NCI-H187 treated with DMSO at 0.1 percent for 48 hours (cell line): ENCODE measurements around the gene ETV2.
"Not testable (repeated sequence)": the region's sequence is repeated elsewhere in the genome, so short reads cannot be mapped to it uniquely, and the experiment has no call there.

Experiments
- DNase-seq: peaks from one replicate; lab custom pipeline; 2025; lab: John Stamatoyannopoulos, UW

ETV2 gene, protein sequence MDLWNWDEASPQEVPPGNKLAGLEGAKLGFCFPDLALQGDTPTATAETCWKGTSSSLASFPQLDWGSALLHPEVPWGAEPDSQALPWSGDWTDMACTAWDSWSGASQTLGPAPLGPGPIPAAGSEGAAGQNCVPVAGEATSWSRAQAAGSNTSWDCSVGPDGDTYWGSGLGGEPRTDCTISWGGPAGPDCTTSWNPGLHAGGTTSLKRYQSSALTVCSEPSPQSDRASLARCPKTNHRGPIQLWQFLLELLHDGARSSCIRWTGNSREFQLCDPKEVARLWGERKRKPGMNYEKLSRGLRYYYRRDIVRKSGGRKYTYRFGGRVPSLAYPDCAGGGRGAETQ

DNA sequence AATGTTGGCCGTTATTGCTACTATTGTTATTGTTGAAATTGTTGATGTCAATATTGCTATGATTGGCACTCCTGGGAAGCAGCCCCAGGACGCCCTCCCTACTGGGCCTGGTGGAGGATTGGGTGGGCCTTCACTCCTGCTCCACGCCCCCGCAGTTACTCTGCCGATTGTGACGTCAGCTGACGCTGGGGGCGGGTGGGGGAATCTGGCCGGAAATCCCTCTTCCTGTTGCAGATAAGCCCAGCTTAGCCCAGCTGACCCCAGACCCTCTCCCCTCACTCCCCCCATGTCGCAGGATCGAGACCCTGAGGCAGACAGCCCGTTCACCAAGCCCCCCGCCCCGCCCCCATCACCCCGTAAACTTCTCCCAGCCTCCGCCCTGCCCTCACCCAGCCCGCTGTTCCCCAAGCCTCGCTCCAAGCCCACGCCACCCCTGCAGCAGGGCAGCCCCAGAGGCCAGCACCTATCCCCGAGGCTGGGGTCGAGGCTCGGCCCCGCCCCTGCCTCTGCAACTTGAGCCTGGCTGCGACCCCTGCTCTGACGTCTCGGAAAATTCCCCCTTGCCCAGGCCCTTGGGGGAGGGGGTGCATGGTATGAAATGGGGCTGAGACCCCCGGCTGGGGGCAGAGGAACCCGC lies at the start of gene ETV2:
Gene ETV2 (plus strand): TSS at position 231 of the 637 bp plus-strand sequence. CDS start 716 bp downstream, outside the sequence.
- DNase-seq, result no peak

- no peak for DNase-seq
These were observed 49.3 kb upstream of the ETV2 start for GRCh38 chr19:35592226-35592625.

- DNase-seq, result not testable (repeated sequence)
These were observed 46.5 kb upstream of the ETV2 start for GRCh38 chr19:35595026-35595425.

DNA sequence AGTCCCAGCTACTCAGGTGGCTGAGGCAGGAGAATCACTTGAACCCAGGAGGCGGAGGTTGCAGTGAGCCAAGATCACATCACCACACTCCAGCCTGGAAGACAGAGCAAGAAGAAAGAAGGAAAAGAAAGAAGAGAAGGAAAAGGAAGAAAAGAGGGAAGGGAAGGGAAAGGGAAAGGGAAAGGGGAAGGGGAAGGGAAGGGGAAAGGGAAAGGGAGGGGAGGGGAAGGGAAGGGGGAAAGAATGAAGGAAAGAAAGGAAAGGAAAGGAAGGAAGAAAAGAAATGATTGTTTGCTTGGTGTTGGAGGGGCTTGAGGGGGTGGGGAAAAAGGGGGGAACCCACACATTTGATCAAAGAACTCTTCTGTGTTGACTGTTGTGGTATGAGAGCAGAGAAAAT lies 45.6 kb upstream of the ETV2 start:
- no peak for DNase-seq

DNA sequence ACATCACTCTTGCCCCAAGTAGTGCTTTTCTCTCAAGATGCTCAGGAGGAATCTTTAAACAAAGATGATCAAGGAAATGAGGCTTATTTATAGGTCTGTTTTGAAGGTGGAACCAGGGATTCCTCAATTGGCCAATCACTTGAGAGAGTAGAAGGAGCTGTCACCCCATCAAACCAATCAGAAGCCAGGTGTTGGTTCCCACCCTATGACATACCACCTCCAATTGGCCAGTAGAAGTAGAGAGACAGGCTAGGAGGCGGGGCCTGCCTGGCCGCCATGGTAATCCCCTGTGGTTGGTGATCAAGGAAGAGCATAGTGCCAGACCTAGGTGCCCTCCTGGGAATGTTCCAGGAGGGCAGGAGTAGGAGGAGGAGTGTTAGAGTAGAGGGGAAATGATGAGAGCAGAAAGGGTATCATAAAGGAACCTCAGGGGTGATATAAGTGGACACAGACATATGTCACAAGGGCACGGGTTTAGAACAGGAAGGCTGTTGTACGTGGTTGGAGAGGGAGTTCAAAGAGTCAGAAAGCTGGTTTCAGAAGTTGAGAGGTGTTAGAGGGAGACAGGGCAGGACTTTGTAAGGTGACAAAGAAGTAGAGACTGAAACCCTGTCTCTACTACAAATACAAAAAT lies 45.1 kb upstream of the ETV2 start:
- DNase-seq, result no peak

GRCh38 chr19:35601971-35602370 lies 39.6 kb upstream of the ETV2 start:
- DNase-seq, result no peak

DNA sequence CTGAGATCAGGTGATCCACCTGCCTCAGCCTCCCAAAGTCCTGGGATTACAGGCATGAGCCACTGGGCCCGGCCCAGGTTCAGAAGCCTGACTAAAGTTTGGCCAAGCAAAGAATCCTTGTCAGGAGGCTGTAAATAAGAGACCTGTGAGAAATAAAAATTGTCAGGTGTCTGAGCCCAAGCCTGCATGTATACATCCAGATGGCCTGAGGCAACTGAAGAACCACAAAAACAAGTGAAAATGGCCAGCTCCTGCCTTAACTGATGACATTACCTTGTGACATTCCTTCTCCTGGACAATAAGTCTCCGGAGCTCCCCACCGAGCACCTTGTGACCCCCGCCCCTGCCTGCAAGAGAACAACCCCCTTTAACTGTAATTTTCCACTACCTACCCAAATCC lies 37.1 kb upstream of the ETV2 start:
- DNase-seq, result not testable (repeated sequence)

DNA sequence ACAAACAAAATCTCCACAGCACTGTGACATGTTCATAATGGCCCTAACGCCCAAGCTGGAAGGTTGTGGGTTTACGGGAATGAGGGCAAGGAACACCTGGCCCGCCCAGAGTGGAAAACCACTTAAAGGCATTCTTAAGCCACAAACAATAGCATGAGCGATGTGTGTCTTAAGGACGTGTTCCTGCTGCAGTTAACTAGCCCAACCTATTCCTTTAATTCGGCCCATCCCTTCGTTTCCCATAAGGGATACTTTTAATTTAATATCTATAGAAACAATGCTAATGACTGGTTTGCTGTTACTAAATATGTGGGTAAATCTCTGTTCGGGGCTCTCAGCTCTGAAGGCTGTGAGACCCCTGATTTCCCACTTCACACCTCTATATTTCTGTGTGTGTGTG lies 34.4 kb upstream of the ETV2 start:
- not testable (repeated sequence) for DNase-seq

DNA sequence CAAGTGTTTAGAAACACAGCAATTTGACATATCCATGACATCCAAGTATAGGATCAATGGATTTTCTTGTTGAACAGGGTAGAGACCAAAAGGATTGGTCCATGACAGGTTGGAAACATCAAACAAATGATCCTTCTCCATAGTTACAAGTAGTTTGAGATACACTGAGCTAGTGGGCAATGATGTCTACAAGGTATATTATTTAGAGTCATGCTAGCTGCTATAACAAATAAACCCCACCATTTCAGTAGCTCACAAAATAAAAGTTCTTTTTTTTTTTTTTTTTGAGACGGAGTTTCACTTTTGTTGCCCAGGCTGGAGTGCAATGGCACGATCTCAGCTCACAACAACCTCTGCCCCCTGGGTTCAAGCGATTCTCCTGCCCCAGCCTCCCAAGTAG lies 33.9 kb upstream of the ETV2 start:
- no peak for DNase-seq

DNA sequence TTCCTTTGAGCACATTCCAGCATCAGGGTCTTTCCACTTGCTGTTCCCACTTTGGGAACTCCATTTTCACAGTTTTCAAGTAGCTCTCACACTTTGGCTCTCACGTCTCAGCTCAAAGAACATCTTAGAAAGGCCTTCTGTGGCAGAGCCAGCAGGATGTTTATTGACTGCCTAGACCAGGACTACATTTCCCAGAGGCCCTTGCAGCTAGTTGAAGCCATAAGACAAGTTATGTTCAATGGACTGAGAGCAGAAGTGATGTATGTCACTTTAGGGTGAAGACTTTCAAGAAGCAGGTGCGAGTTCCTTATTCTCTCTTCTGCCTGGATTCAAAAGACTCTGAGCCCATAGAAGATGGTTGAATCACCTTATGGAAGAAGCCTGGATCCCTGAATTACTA lies 33.3 kb upstream of the ETV2 start:
- DNase-seq, result no peak

DNA sequence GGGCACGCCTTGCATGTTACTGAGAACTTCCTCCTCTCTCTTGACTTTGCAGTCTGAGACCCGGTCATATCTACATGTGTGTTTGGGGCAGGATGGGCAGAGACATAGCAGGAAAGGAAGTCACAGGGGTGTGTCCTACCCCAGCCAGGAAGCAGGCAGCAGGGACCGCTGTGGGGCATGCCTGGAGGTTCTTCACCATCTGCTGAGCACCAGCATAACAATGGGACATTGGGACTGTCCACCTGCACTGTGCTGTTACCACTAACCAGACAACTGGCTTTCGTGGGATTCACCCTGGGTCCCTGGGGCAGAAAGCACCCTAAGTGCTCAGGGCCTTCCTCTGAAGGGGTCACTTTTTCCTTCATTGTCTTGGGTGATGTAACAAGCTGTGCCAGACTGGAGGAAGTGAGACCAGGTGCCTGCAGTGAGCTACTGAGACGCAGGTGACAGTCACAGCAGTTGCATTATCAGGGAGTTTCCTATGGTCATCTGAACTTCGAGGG lies 31.6 kb upstream of the ETV2 start:
- DNase-seq, result no peak

DNA sequence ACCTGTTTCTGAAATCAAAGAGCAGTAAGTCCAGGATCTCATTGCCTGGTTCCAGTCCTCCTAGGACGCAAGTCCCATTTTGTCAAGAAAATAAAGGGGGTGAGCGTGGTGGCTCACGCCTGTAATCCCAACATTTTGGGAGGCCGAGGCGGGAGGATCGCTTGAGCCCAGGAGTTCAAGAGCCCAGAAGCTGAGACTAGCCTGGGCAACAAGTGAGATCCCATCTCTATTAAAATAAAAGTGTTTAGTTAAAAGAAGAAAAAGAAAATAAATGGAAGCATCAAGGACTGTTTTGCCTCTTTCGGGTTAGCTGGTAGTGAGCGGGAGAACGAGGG lies 29.4 kb upstream of the ETV2 start:
- no peak for DNase-seq

DNA sequence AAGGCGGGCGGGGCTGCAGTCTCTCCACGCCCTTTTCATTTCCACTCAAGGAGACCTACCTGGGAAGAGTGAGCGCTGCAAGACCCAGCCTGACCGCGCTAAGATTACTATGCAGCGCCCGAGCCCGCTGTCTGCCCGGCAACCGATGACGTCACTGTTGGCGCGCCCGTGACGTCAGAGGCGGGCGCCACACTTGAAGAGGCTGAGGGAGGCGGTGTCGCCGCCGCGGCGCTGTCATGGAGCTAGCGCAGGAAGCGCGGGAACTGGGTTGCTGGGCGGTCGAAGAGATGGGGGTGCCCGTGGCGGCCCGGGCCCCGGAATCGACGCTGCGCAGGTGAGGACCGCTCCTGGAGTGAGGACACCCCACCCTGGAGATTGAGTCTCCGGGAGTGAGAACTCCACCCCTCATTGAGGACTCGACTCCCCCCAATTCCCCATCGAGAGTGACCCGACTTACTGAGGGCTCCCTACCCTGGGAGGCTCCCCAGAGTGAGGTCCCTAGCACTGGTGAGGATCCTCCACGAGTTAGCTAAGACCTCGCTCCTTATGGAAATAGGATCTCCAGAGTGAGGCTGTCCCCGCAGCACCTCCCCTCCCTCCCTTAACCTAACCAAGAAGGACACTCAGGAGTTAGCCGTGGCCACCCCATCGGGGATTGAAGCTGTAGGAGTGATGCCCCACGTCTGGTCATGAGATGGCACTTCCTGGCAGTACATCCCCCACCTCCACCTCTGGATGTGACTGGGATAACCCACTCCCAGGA lies 28.8 kb upstream of the ETV2 start, which contains the start of gene HAUS5:
Gene HAUS5 (plus strand): TSS at position 177 of the 763 bp plus-strand sequence. CDS start 60 bp downstream, at position 237.
- DNase-seq, result peak; percentile 89

- no peak for DNase-seq
These were observed 28.0 kb upstream of the ETV2 start for GRCh38 chr19:35613574-35613973.

- DNase-seq, result no peak
These were observed 26.5 kb upstream of the ETV2 start for GRCh38 chr19:35615036-35615435.

GRCh38 chr19:35618857-35619256 lies 22.7 kb upstream of the ETV2 start:
- DNase-seq, result no peak

DNA sequence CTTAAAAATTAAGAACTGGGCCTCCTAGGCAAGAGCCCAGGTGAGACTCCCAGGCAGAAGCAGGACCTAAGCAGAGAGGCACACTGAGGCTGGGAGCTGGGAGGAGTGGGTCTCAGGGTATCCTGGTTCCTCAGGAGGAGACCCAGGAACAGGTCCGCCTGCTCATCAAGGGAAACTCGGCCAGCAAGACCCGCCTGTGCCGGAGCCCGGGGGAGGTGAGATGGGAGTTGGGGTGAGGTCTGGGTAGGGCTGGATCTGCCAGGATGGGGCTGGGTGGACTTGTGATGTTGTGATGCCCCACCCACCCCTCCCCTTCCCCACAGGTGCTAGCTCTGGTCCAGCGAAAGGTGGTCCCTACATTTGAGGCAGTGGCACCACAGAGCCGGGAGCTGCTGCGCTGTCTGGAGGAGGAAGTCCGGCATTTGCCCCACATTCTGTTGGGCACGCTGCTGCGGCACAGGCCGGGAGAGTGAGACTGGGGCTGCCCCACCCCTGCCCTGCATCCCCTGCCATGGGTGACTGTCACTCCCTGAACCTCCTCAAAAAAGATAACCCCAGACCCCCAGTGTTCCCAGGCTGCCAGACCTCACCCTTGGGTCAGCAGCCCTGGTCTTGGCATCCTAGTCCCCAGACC lies 22.1 kb upstream of the ETV2 start:
- DNase-seq, result no peak

GRCh38 chr19:35620001-35620400 lies 21.5 kb upstream of the ETV2 start:
- no peak for DNase-seq

DNA sequence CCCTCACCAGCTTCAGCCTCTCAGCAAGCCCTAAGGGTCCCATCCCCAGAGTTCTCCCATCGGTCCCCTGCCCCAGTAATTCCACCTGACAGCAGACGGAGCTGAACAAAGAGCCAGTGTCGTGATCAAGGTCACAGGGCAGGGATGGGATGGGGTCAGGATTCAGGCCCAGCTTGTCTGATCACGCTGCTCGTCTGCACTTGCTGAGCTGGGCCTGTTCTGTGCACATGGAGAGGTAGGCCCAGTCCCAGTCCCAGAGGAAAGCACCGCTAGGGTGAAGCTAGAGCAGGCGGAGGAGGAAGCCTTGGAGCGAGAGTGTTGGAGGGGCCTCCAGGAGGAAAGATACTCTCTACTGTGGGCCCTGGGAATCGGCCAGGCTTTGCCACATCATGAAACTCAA lies 19.8 kb upstream of the ETV2 start:
- DNase-seq, result no peak

GRCh38 chr19:35622750-35623149 lies 18.8 kb upstream of the ETV2 start:
- no peak for DNase-seq

- no peak for DNase-seq
These were observed 18.1 kb upstream of the ETV2 start for GRCh38 chr19:35623327-35624010.
